ENCODE data around the gene LMTK3. TPM values are rescaled to one million over a fixed set of nuclear protein-coding genes. Genes with fewer than 3 reads are reported as not detected.

Gene LMTK3
- total and polyA plus RNA-seq, 2 of the 13 experiments (the other 11 are each of a cell fraction or from before 2014, with no cell fraction given) = 0.18 to 0.29 TPM

GRCh38 chr19:48558018-48558684, 46.5 kb upstream of the LMTK3 start (continued):
- peak; percentile 80; the same call in 1 of the 2 replicates for TF ChIP-seq FOXO1 (CRISPR knock-in tag; IDR thresholded peaks at IDR 0.05)
- no peak for TF ChIP-seq ZNF20 (CRISPR knock-in tag; IDR thresholded peaks at IDR 0.05)
- 0 out of 2 replicates have a peak, but pooled peaks have one; percentile 22 for TF ChIP-seq MTERF4 (CRISPR knock-in tag; IDR thresholded peaks at IDR 0.05)
- peak; percentile 87 for TF ChIP-seq CBX1 (IDR thresholded peaks at IDR 0.05; ENCODE audit: low read depth)
- peak; percentile 72 for TF ChIP-seq HIVEP1 (CRISPR knock-in tag; IDR thresholded peaks at IDR 0.05)
- TF ChIP-seq TCF12 (IDR thresholded peaks at IDR 0.05) = no peak
- peak; percentile 94; the same call in 1 of the 2 replicates for TF ChIP-seq TCF12 (CRISPR knock-in tag; IDR thresholded peaks at IDR 0.05)
- no peak for TF ChIP-seq HDAC6 (IDR thresholded peaks at IDR 0.05; ENCODE audit: low read depth, low read length)
- TF ChIP-seq SRY (CRISPR knock-in tag; IDR thresholded peaks at IDR 0.05) = peak; percentile 81
- no peak for TF ChIP-seq ZNF569 (CRISPR knock-in tag; IDR thresholded peaks at IDR 0.05; ENCODE audit: borderline replicate concordance)
- peak; percentile 86 for TF ChIP-seq ZFP36 (IDR thresholded peaks at IDR 0.05; ENCODE audit: borderline replicate concordance, low read depth, low read length, partially characterized antibody)
- peak; percentile 74; the same call in 1 of the 2 replicates for TF ChIP-seq ZNF343 (CRISPR knock-in tag; IDR thresholded peaks at IDR 0.05)
- TF ChIP-seq TAF15 (IDR thresholded peaks at IDR 0.05; ENCODE audit: low read depth, low read length, poor library complexity, severe bottlenecking) = no peak
- no peak; the same call in 1 of the 2 replicates for TF ChIP-seq ZNF230 (CRISPR knock-in tag; IDR thresholded peaks at IDR 0.05)
- TF ChIP-seq PATZ1 (CRISPR knock-in tag; IDR thresholded peaks at IDR 0.05) = peak; percentile 99
- peak; percentile 37 for TF ChIP-seq U2AF1 (optimal IDR thresholded peaks at IDR 0.05; ENCODE audit: low read depth, low read length)
- no peak for TF ChIP-seq ARID2 (CRISPR knock-in tag; IDR thresholded peaks at IDR 0.05; ENCODE audit: borderline replicate concordance)
- peak; percentile 90 for TF ChIP-seq MAX (IDR thresholded peaks at IDR 0.05)
- no peak for TF ChIP-seq MBNL3 (CRISPR knock-in tag; conservative IDR thresholded peaks at IDR 0.05)
- TF ChIP-seq RORA (CRISPR knock-in tag; IDR thresholded peaks at IDR 0.05) = no peak
- TF ChIP-seq ZNF800 (CRISPR knock-in tag; IDR thresholded peaks at IDR 0.05) = no peak
- TF ChIP-seq CREM (IDR thresholded peaks at IDR 0.05) = peak; percentile 85
- TF ChIP-seq CREM (CRISPR knock-in tag; IDR thresholded peaks at IDR 0.05) = no peak
- no peak for TF ChIP-seq EED (CRISPR knock-in tag; IDR thresholded peaks at IDR 0.05)
- no peak for TF ChIP-seq NFIB (CRISPR knock-in tag; IDR thresholded peaks at IDR 0.05; ENCODE audit: borderline replicate concordance)
- peak; percentile 77 for TF ChIP-seq HOXA5 (CRISPR knock-in tag; IDR thresholded peaks at IDR 0.05)

Data from HepG2 (cell line).